Measurements from ENCODE around the gene ARHGAP31.

GRCh38 chr3:119245778-119246177, 48.4 kb upstream of the ARHGAP31 start:
- TF ChIP-seq CTCF (IDR thresholded peaks at IDR 0.05) (no peak), POLR2A (IDR thresholded peaks at IDR 0.05) (no peak)
